Lower lobe of right lung (tissue), 2 donors: ENCODE results near the gene XPNPEP3. TPM values are rescaled to one million over a fixed set of nuclear protein-coding genes. Genes with fewer than 3 reads are reported as not detected.
"Not testable (repeated sequence)": the region's sequence is repeated elsewhere in the genome, so short reads cannot be mapped to it uniquely, and the experiment has no call there.

Experiments used
- ATAC-seq, 2 donors: fragments of 200-7000 bp; cut with Tn5 transposase; one replicate each; pipeline ENCODE4 v1.9.1; 2020 to 2022; ENCODE audit warnings: mild to moderate bottlenecking in 2 of 2, moderate library complexity in 2 of 2
- DNase-seq: peaks from one replicate; pipeline ENCODE4 v3.0.0-alpha.2; 2020
- H3K27ac ChIP-seq: fragments of 200-600 bp; one replicate; pipeline ENCODE4 v1.8.0; 2022
- H3K27me3 ChIP-seq: fragments of 200-600 bp; one replicate; pipeline ENCODE4 v1.8.0; 2022; ENCODE audit warnings: low read depth
- H3K36me3 ChIP-seq: fragments of 200-600 bp; one replicate; pipeline ENCODE4 v1.8.0; 2022; ENCODE audit warnings: mild to moderate bottlenecking
- H3K4me1 ChIP-seq: fragments of 200-600 bp; one replicate; pipeline ENCODE4 v1.8.0; 2022
- H3K4me3 ChIP-seq: fragments of 200-600 bp; one replicate; pipeline ENCODE4 v1.8.0; 2022; ENCODE audit warnings: mild to moderate bottlenecking
- H3K9me3 ChIP-seq: fragments of 200-600 bp; one replicate; pipeline ENCODE4 v1.8.0; 2022
- CTCF ChIP-seq: fragments of 200-600 bp; IDR thresholded peaks from one replicate; pipeline ENCODE4 v1.8.0; 2022; ENCODE audit warnings: antibody characterized with exemption, mild to moderate bottlenecking
- intact Hi-C: fragments of 100-400 bp; cut with DNase I; formaldehyde crosslinking; loops from one replicate; pipeline ENCODE4 v1.11.0; 2022
- total RNA-seq: library from RNA; stranded (reverse); fragmentation: NEBNext Ultra II Directional; extraction: Animal tissue kit (Norgen Biotek cat#: 25700); gene quantifications from one replicate; pipeline ENCODE4 v1.2.1, GENCODE V29; 2021
- donor health status: DM: no; HTN: yes; CAD: no; lungs with severe emphysema.

Gene XPNPEP3
- total RNA-seq, 1 donor from 2014 or later: 19.1 TPM

GRCh38 chr22:40829131-40829530 lies 27.8 kb upstream of the XPNPEP3 start:
- ATAC-seq (no peak), DNase-seq (no peak)
- TF ChIP-seq CTCF: no peak
- Histone ChIP-seq H3K9me3 (no peaks in the 10 kb centered on the region), H3K27ac (no peak overlapping the region), H3K4me1 (no peaks in the 10 kb centered on the region), H3K4me3 (no peak overlapping the region), H3K36me3 (peaks cover 99% of the 10 kb centered on the region), H3K27me3 (no peaks in the 10 kb centered on the region)
- intact Hi-C loops: no loop called here

GRCh38 chr22:40834619-40835018 lies 22.3 kb upstream of the XPNPEP3 start:
- TF ChIP-seq CTCF: no peak
- H3K36me3 ChIP-seq: peaks cover 100% of the 10 kb centered on the region
- ATAC-seq (no peak), DNase-seq (no peak)
- H3K4me1 ChIP-seq: no peaks in the 10 kb centered on the region
- intact Hi-C loops: no loop called here
- no peak overlapping the region for H3K27ac ChIP-seq
- no peaks in the 10 kb centered on the region for H3K27me3 ChIP-seq
- no peaks in the 10 kb centered on the region for H3K9me3 ChIP-seq
- H3K4me3 ChIP-seq: no peak overlapping the region

GRCh38 chr22:40838486-40838885 lies 18.5 kb upstream of the XPNPEP3 start:
- intact Hi-C loops: no loop called here
- Histone ChIP-seq H3K9me3 (no peaks in the 10 kb centered on the region), H3K4me1 (no peaks in the 10 kb centered on the region), H3K4me3 (no peak overlapping the region), H3K27me3 (no peaks in the 10 kb centered on the region), H3K27ac (no peak overlapping the region), H3K36me3 (peaks cover 100% of the 10 kb centered on the region)
- TF ChIP-seq CTCF: no peak
- ATAC-seq (no peak), DNase-seq (no peak)

GRCh38 chr22:40844951-40845350 lies 12.0 kb upstream of the XPNPEP3 start:
- Histone ChIP-seq H3K4me1 (no peaks in the 10 kb centered on the region), H3K36me3 (peaks cover 100% of the 10 kb centered on the region), H3K4me3 (no peak overlapping the region), H3K27ac (no peak overlapping the region), H3K27me3 (no peaks in the 10 kb centered on the region), H3K9me3 (no peaks in the 10 kb centered on the region)
- DNase-seq (no peak), ATAC-seq (no peak)
- intact Hi-C loops: no loop called here
- no peak for TF ChIP-seq CTCF

- intact Hi-C loops, H3K27me3 ChIP-seq, H3K4me3 ChIP-seq, DNase-seq, H3K27ac ChIP-seq, H3K4me1 ChIP-seq, H3K9me3 ChIP-seq, ATAC-seq: not testable (repeated sequence)
- H3K36me3 ChIP-seq: peaks cover 99% of the 10 kb centered on the region
Measured at GRCh38 chr22:40845816-40846215, 11.1 kb upstream of the XPNPEP3 start.

GRCh38 chr22:40853333-40853732 lies 3.6 kb upstream of the XPNPEP3 start:
- Histone ChIP-seq H3K4me3 (no peak overlapping the region), H3K27ac (no peak overlapping the region), H3K4me1 (peaks cover 42% of the 10 kb centered on the region), H3K36me3 (peaks cover 24% of the 10 kb centered on the region), H3K9me3 (no peaks in the 10 kb centered on the region), H3K27me3 (no peaks in the 10 kb centered on the region)
- intact Hi-C loops: no loop called here
- ATAC-seq: no peak
- no peak for DNase-seq
- no peak for TF ChIP-seq CTCF
